ENCODE data around the gene WDR44.
"Not testable (repeated sequence)": the region's sequence is repeated elsewhere in the genome, so short reads cannot be mapped to it uniquely, and the experiment has no call there.

Gene WDR44

DNA sequence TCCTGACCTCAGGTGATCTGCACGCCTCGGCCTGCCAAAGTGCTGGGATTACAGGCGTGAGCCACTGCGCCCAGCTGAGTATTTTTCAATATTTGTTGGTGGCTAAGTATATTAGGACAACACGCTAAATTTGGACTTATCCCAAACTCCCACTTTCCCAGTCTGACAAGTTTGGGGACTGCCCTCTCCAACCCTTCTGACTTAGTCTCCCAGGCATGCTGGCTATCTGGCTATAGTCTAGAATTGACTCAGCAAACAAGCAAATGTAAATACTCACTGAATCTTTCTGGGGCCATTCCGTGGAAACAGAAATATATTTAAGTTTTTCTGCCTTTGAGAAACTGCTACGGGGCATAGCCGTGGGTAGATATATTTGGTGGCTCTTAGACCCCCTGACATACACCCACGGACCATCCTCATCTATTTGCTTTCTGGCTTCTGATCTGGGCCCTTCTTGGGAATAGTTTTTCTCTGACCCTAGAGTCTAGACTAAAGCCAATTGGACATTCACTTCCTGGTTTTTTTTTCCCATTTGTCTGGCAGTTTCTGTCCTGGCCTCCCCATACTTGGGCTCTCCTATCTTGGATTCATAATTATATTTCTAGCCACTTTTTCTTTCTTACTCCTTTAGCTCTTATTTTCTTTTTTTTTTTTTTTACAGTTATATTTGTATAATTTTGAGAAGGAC, 138.5 kb downstream of the WDR44 start:
- TF ChIP-seq, protein P1, sequence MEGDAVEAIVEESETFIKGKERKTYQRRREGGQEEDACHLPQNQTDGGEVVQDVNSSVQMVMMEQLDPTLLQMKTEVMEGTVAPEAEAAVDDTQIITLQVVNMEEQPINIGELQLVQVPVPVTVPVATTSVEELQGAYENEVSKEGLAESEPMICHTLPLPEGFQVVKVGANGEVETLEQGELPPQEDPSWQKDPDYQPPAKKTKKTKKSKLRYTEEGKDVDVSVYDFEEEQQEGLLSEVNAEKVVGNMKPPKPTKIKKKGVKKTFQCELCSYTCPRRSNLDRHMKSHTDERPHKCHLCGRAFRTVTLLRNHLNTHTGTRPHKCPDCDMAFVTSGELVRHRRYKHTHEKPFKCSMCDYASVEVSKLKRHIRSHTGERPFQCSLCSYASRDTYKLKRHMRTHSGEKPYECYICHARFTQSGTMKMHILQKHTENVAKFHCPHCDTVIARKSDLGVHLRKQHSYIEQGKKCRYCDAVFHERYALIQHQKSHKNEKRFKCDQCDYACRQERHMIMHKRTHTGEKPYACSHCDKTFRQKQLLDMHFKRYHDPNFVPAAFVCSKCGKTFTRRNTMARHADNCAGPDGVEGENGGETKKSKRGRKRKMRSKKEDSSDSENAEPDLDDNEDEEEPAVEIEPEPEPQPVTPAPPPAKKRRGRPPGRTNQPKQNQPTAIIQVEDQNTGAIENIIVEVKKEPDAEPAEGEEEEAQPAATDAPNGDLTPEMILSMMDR (IDR thresholded peaks at IDR 0.05; ENCODE audit: low read depth, low read length) = no peak
- no peak for DNase-seq (ENCODE audit: extremely low read depth, low read depth)

DNA sequence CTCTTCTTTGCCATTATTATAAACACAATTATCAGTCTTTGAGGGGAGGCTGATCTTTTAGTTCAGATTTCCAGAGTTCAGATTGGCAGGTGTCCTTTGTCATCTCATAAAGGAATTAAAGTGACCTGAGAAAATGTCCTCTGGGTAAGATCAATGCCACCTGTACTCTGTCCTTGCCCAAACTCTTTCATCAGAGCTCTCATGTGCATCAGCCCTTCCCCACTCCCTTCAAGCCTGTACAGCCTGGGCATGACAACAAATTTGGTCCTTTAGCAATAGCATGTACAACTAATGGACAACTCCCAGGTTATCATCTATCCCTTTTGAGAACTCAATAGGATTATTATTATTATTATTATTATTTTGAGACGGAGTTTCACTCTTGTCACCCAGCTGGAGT, 140.8 kb downstream of the WDR44 start:
- DNase-seq (ENCODE audit: extremely low read depth, low read depth) = not testable (repeated sequence)

DNA sequence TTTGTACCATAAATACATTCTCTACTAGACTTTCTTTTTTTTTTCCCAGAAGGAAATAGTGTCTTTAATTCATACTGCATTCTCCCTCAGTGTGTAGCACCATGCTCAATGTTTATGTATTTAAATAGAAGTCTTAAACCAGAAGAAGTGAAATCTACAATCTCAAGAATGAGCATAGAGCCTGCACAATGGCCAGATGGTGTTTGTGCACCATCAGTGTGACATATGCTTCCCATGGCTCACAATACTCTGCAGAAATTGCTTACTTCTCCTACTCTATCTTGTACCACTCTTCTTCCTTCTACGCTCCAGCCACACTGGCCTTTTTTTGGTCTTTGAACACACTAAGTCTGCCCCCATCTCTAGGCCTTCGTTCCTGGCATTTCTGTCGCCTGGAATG, 147.1 kb downstream of the WDR44 start:
- TF ChIP-seq, protein P1 (IDR thresholded peaks at IDR 0.05; ENCODE audit: low read depth, low read length) = no peak
- DNase-seq (ENCODE audit: extremely low read depth, low read depth) = no peak

DNA sequence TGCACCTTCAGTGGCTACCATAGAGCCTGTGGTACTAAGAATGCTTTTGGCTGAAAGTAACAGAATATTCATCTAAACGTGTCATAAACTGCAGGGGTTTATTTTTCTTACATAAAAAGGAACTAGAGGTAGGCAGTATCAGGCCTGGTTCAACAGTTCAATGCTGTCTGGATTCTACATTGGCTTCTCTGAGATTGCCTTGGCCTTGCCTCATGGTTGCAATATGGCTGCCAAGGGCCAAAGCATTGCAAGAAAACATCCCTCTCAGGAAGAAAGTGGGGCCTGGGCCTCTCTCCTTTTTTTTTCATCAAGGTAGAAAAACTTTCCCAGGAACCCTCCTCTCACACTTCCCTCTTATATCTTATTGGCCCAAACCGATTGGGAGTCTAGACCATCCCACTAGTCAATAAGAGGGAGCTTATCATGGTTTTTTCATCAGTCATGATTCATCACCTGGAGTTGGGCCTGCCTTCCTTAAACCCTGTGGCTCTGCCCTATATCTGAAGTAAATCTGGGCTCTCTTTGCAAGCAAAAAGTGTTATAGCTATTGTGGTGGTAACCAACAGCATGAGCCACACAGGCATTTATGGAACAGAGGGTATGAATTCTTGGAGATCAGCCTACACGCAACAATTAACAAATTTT, 147.9 kb downstream of the WDR44 start:
- no peak for DNase-seq (ENCODE audit: extremely low read depth, low read depth)
- TF ChIP-seq, protein P1 (IDR thresholded peaks at IDR 0.05; ENCODE audit: low read depth, low read length) = no peak

DNA sequence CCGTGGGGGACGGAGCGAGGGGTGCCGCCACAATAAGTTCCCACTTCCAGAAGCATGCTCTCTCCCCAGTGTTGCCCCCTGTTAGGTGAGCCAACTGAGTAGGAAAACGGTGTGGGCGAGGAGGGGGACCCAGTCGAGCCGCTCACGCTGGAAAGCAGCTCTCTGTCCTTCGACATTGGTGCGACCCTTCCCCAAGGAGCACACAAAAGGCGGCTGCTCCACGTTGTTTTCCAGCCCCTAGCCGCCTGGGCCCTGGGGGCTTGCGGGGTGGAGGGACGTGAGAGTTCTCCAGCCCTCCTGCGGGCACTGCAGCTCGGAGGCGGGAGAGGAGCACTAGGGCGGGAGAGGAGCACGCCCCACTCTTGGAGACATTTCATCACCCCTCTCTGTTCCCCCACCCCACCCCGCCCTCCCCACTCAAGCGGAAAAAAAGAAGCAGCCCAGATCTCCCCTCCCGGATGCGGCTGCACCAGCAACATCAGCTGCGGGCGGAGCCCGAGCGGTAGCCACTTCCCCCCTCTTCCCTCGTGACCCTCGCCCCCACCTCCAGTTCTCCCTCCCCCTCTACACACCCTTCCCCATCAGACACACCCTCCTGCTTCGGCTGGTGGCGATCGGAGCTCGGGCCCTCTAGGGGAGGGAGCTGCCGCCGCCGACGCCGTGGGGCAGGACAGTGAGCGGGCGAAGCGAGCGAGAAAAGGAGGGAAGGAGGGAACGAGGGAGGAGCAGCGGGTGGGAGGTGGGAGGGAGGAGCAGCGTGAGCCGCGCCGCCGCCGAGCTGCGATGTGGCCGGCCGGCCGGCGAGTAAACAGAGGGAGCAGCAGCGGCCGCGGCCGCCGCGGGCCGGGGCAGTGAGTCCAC, 149.4 kb downstream of the WDR44 start, which contains the start of gene DOCK11:
Gene DOCK11, plus strand, starts transcription at position 755 of the 861 bp plus-strand sequence. CDS start 157 bp downstream, outside the sequence.
- TF ChIP-seq, protein P1 (IDR thresholded peaks at IDR 0.05; ENCODE audit: low read depth, low read length) = no peak
- DNase-seq (ENCODE audit: extremely low read depth, low read depth) = peak; percentile 83

DNA sequence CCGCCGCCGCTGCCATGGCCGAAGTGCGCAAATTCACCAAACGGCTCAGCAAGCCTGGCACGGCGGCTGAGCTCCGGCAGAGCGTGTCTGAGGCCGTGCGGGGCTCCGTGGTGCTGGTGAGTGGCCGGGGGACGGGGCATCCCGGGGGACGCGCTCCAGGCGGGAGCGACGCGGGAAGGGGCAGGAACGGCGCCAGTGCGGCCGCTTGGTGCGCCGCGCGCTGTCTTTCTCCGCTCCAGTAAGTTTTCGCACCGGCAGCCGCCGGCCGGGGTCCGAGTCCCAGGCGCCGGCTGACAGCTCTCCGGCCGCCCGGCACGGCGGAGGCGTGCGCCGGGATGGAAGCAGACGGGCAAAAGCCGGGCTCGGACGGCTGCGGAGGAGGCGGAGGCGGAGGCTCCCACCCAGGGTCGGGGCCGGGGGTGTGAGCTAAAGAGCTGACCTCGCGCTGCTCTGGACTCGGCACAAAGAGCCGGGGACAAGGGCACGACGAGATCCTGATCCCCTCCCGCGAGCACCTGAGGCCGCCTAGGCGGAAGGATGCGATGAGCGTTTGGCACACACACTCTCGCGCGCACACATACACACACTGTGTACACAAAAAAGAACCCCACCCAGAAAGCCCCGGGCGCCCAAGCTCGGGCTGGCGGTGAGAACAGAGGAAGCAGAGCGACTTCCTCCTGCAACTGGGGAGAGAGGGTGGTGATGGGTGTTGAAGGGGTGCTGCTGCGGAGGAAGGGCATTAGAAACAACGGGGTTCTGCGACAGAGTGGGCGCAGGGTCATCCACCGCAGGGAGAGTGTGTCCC, 150.3 kb downstream of the WDR44 start:
- TF ChIP-seq, protein P1 (IDR thresholded peaks at IDR 0.05; ENCODE audit: low read depth, low read length) = no peak
- no peak for DNase-seq (ENCODE audit: extremely low read depth, low read depth)

DNA sequence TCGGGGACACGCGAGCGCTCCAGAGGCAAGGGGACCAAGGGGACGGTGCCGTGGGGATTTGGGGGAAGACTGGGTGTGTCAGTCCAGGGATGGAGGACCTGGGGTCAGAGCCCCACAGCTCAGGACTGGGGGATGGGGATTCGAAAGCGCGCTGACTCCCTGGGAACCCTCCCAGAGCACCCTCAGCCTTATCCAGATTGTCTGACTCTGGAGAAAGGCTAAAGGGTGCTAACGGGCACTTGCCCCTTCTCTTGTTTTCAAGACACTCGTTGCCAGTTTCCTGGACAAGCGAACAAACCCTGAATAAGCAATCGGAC, 150.8 kb downstream of the WDR44 start:
- no peak for DNase-seq (ENCODE audit: extremely low read depth, low read depth)

More for the DNA sequence above, 150.8 kb downstream of the WDR44 start:
- TF ChIP-seq, protein P1 (IDR thresholded peaks at IDR 0.05; ENCODE audit: low read depth, low read length) = no peak

Measured in AG09319 (cell line).